Ishikawa (cell line): ENCODE results near the gene ETV2.

Experiments
- CEBPB ChIP-seq: IDR thresholded peaks from 2 replicates; pipeline ENCODE4 v1.6.1; 2012
- CREB1 ChIP-seq: IDR thresholded peaks from 2 replicates; pipeline ENCODE4 v1.6.1; 2012; ENCODE audit warnings: low read depth
- EGR1 ChIP-seq: IDR thresholded peaks from 2 replicates; pipeline ENCODE4 v1.6.1; 2012
- EP300 ChIP-seq: IDR thresholded peaks from 2 replicates; pipeline ENCODE4 v1.6.1; 2012; ENCODE audit warnings: borderline replicate concordance
- FOXM1 ChIP-seq: IDR thresholded peaks from 2 replicates; pipeline ENCODE4 v1.6.1; 2012; ENCODE audit warnings: low read depth, borderline replicate concordance
- MAX ChIP-seq: IDR thresholded peaks from 2 replicates; pipeline ENCODE4 v1.6.1; 2012
- NFIC ChIP-seq: IDR thresholded peaks from 2 replicates; pipeline ENCODE4 v1.6.1; 2012
- RAD21 ChIP-seq: IDR thresholded peaks from 2 replicates; pipeline ENCODE4 v1.6.1; 2012; ENCODE audit warnings: low read depth
- REST ChIP-seq: IDR thresholded peaks from 2 replicates; pipeline ENCODE4 v1.6.1; 2012; ENCODE audit warnings: low read depth, mild to moderate bottlenecking
- TAF1 ChIP-seq: IDR thresholded peaks from 2 replicates; pipeline ENCODE4 v1.6.1; 2012; ENCODE audit warnings: low read depth, mild to moderate bottlenecking
- ZBTB7A ChIP-seq: IDR thresholded peaks from 2 replicates; pipeline ENCODE4 v1.6.1; 2012; ENCODE audit warnings: low read depth

GRCh38 chr19:35639863-35640262 is 1.7 kb upstream of the ETV2 start:
- TF ChIP-seq EGR1: no peak
- no peak for TF ChIP-seq EP300
- TF ChIP-seq REST: no peak
- TF ChIP-seq NFIC: no peak
- TF ChIP-seq TAF1: no peak
- no peak for TF ChIP-seq ZBTB7A
- TF ChIP-seq CREB1: no peak
- TF ChIP-seq CEBPB: no peak
- TF ChIP-seq MAX: no peak
- no peak for TF ChIP-seq RAD21
- TF ChIP-seq FOXM1: no peak
